K562 (cell line): ENCODE measurements around the gene SIK3. TPM values are rescaled to one million over a fixed set of nuclear protein-coding genes. Genes with fewer than 3 reads are reported as not detected.

Experiments
- ATAC-seq: fragments of 200-7000 bp; cut with Tn5 transposase; 3 replicates; pipeline ENCODE4 v1.9.1; 2020; ENCODE audit warnings: moderate library complexity
- BruUV-seq: library from RNA; stranded (reverse); fragments of 400-500 nt; replicated peaks from 2 replicates; lab custom pipeline; 2021; lab: Mats Ljungman, UMichigan
- CTCF ChIA-PET: fragments of 300-600 bp; formaldehyde crosslinking; extraction: SDS; loops from one replicate; lab custom pipeline; 2021; ENCODE audit warnings: low intra/inter-chr PET ratio; lab: Yijun Ruan, JAX
- POLR2A ChIA-PET: fragments of 300-600, 350-650 bp; sonication (Branson Sonifier 250); formaldehyde crosslinking; extraction: SDS; loops from one replicate; lab custom pipeline; 2021; ENCODE audit warnings: antibody characterized with exemption, inconsistent platforms; lab: Yijun Ruan, JAX
- DNase-seq, 4 experiments: peaks; one replicate each; pipeline versions ENCODE4 v3.0.0 to v3.0.0-alpha.2; 2011 to 2018; ENCODE audit warnings: low spot score in 3 of 4, mixed read lengths in 3 of 4; ENCODE audit errors: extremely low read depth in 1 of 4
- FAIRE-seq: peaks from 2 replicates; lab custom pipeline; 2011; peaks lifted over from hg19 to GRCh38; lab: Jason Lieb, UNC
- H2AFZ ChIP-seq: 2 replicates; pipeline ENCODE4 v1.6.0; 2011; ENCODE audit warnings: low read depth, low read length, control low read depth, inconsistent platforms
- H3K27ac ChIP-seq: fragments of 200-600 bp; 3 replicates; pipeline ENCODE4 v1.8.0; 2011; ENCODE audit warnings: low read depth, mild to moderate bottlenecking, control low read depth, inconsistent platforms, low read length, moderate library complexity, mixed read lengths; ENCODE audit errors: extremely low read depth
- H3K27me3 ChIP-seq, 2 experiments: fragments of 300-600 bp in 1 of 2; 2 replicates in 1 of 2; 3 replicates in 1 of 2; pipeline versions ENCODE4 v1.6.0 to v1.8.0; 2011; ENCODE audit warnings: inconsistent platforms in 2 of 2, low read length in 2 of 2, mild to moderate bottlenecking in 1 of 2, mixed read lengths in 1 of 2, moderate library complexity in 1 of 2; ENCODE audit not compliant: control insufficient read depth in 2 of 2, insufficient read depth in 2 of 2
- H3K36me3 ChIP-seq: fragments of 300-600 bp; 3 replicates; pipeline ENCODE4 v1.8.0; 2011; ENCODE audit warnings: mild to moderate bottlenecking, low read length, inconsistent platforms; ENCODE audit not compliant: control insufficient read depth, insufficient read depth
- H3K4me1 ChIP-seq, 2 experiments: fragments of 200-600 bp in 1 of 2; replicated peaks in 1 of 2; 2 replicates in 1 of 2; 3 replicates in 1 of 2; pipeline versions ENCODE4 v1.5.1 to v1.8.0; 2011; ENCODE audit warnings: inconsistent platforms in 2 of 2, low read length in 2 of 2, mild to moderate bottlenecking in 1 of 2, mixed read lengths in 1 of 2, moderate library complexity in 1 of 2; ENCODE audit not compliant: control insufficient read depth in 2 of 2, insufficient read depth in 2 of 2
- H3K4me2 ChIP-seq: 2 replicates; pipeline ENCODE4 v1.6.1; 2011; ENCODE audit warnings: low read length, control low read depth, inconsistent platforms, mixed read lengths; ENCODE audit not compliant: insufficient read depth
- H3K4me3 ChIP-seq: fragments of 200-600 bp; sonication (generic), shearing (Covaris generic); 2 replicates; pipeline ENCODE4 v1.5.1; 2016; ENCODE audit warnings: control low read depth, inconsistent platforms
- H3K79me2 ChIP-seq: fragments of 200-600 bp; 3 replicates; pipeline ENCODE4 v1.8.0; 2011; ENCODE audit warnings: low read length, inconsistent platforms; ENCODE audit not compliant: control insufficient read depth, insufficient read depth
- H3K9ac ChIP-seq, 2 experiments: 2 replicates each; pipeline versions ENCODE4 v1.6.0 to v1.6.1; 2011; ENCODE audit warnings: low read depth in 2 of 2, low read length in 2 of 2, control low read depth in 1 of 2, inconsistent platforms in 1 of 2, mild to moderate bottlenecking in 1 of 2, mixed read lengths in 1 of 2; ENCODE audit not compliant: insufficient read depth in 1 of 2
- H3K9me1 ChIP-seq: one replicate; pipeline ENCODE4 v1.6.0; 2011; ENCODE audit warnings: inconsistent platforms, mild to moderate bottlenecking, low read length, moderate library complexity; ENCODE audit not compliant: control insufficient read depth, insufficient read depth
- H3K9me3 ChIP-seq: replicated peaks from 2 replicates; pipeline ENCODE4 v1.5.1; 2011; ENCODE audit warnings: low read depth, low read length, inconsistent platforms; ENCODE audit not compliant: control insufficient read depth, insufficient read depth
- H4K20me1 ChIP-seq: replicated peaks from 2 replicates; pipeline ENCODE4 v1.6.1; 2011; ENCODE audit warnings: low read length, inconsistent platforms, mixed read lengths; ENCODE audit not compliant: control insufficient read depth, insufficient read depth
- BHLHE40 ChIP-seq: IDR thresholded peaks from 2 replicates; pipeline ENCODE4 v1.6.1; 2011; ENCODE audit warnings: low read length, improper control_type of control experiment
- BRF1 ChIP-seq: IDR thresholded peaks from 3 replicates; pipeline ENCODE4 v1.6.1; 2011; ENCODE audit warnings: borderline replicate concordance, mild to moderate bottlenecking; ENCODE audit not compliant: insufficient read length; ENCODE audit errors: extremely low read depth
- CBFA2T3 ChIP-seq: fragments of 450-650 bp; IDR thresholded peaks from 2 replicates; pipeline ENCODE4 v1.6.1; 2017
- EHMT2 ChIP-seq: fragments of 450-650 bp; IDR thresholded peaks from 2 replicates; pipeline ENCODE4 v1.6.1; 2018; ENCODE audit warnings: antibody characterized with exemption
- KDM2B ChIP-seq: fragments of 250-450 bp; sonication (Bioruptor Pico); IDR thresholded peaks from 2 replicates; pipeline ENCODE4 v1.8.0; 2021; ENCODE audit warnings: mild to moderate bottlenecking, moderate library complexity
- XRCC3 ChIP-seq: fragments of 450-650 bp; IDR thresholded peaks from 2 replicates; pipeline ENCODE4 v1.6.1; 2017; ENCODE audit warnings: mild to moderate bottlenecking, moderate library complexity
- ZNF121 ChIP-seq: sonication (generic); formaldehyde crosslinking; conservative IDR thresholded peaks from 2 replicates; pipeline ENCODE4 v1.8.0; 2022; ENCODE audit warnings: missing genetic modification reagents
- ZNF217 ChIP-seq: sonication (generic); formaldehyde crosslinking; IDR thresholded peaks from 2 replicates; pipeline ENCODE4 v1.8.0; 2022; ENCODE audit warnings: mild to moderate bottlenecking, missing genetic modification reagents
- ZNF444 ChIP-seq: fragments of 250-450 bp; sonication (Bioruptor Pico); IDR thresholded peaks from 2 replicates; pipeline ENCODE4 v1.4.0; 2020; ENCODE audit warnings: mild to moderate bottlenecking, moderate library complexity
- ZNF586 ChIP-seq: fragments of 450-650 bp; formaldehyde crosslinking; conservative IDR thresholded peaks from 2 replicates; pipeline ENCODE4 v1.4.0; 2020; ENCODE audit warnings: mild to moderate bottlenecking, moderate library complexity
- ZNF668 ChIP-seq: fragments of 250-450 bp; sonication (Bioruptor Pico); IDR thresholded peaks from 2 replicates; pipeline ENCODE4 v1.8.0; 2022; ENCODE audit warnings: mild to moderate bottlenecking, inconsistent platforms
- ZNF707 ChIP-seq: fragments of 250-450 bp; sonication (Bioruptor Pico); conservative IDR thresholded peaks from 2 replicates; pipeline ENCODE4 v1.8.0; 2022; ENCODE audit warnings: inconsistent platforms, mild to moderate bottlenecking, moderate library complexity
- WGBS: fragments of 100-300 bp; shearing (Covaris generic); methylation state at CpG from one replicate; pipeline ENCODE4 v1.1.6; 2016; ENCODE audit warnings: low coverage, mixed read lengths; ENCODE audit not compliant: insufficient coverage; ENCODE audit errors: missing lambda C conversion rate; 5-methylcytosine and 5-hydroxymethylcytosine counted together
- in situ Hi-C: fragments of 300-500 bp; cut with MboI; formaldehyde crosslinking; loops from 4 replicates; pipeline ENCODE4 v1.15.0; 2018; ENCODE audit warnings: inconsistent platforms, mixed read lengths
- intact Hi-C: fragments of 100-400 bp; cut with micrococcal nuclease; formaldehyde crosslinking; loops from 2 replicates; pipeline ENCODE4 v1.14.2; 2022
- polyA plus RNA-seq, 8 experiments: library from polyadenylated mRNA; depleted of rRNA in 4 of 8; stranded (reverse) in 5 of 8; unstranded in 3 of 8; fragments of >200 nt; fragmentation: Nextera tagmentation in 2 of 8; fragmentation: Illumina TruSeq in 1 of 8; extraction: Ambion mirVana in 2 of 8; extraction: Trizol in 1 of 8; gene quantifications; 2 replicates each; pipeline versions ENCODE4 v1.2.1 to v1.2.3, GENCODE V29; 2011 to 2014; ENCODE audit warnings: inconsistent platforms in 1 of 8, missing spikeins in 1 of 8
- total RNA-seq, 7 experiments: library from RNA; depleted of rRNA in 6 of 7; stranded (reverse); fragments of >200 nt in 6 of 7; fragmentation: Illumina TruSeq in 2 of 7; extraction: Trizol in 2 of 7; gene quantifications; 2 replicates each; pipeline versions ENCODE4 v1.2.1 to v1.2.3, GENCODE V29; 2011 to 2021; ENCODE audit warnings: low replicate concordance in 1 of 7
- TF ChIP-seq, protein P1 (sequence below): fragments of 450-650 bp; IDR thresholded peaks from 2 replicates; pipeline ENCODE4 v1.6.1; 2017; ENCODE audit warnings: mild to moderate bottlenecking, moderate library complexity
- TF ChIP-seq, protein P2 (sequence below): sonication (generic); formaldehyde crosslinking; IDR thresholded peaks from 2 replicates; pipeline ENCODE4 v1.8.0; 2022; ENCODE audit warnings: missing genetic modification reagents, mild to moderate bottlenecking, borderline replicate concordance

The SIK3 gene
- total and polyA plus RNA-seq, 9 of the 15 experiments (the other 6 are each of a cell fraction or from before 2014, with no cell fraction given): 1.6 to 21.6 (median 8.0) TPM

DNA sequence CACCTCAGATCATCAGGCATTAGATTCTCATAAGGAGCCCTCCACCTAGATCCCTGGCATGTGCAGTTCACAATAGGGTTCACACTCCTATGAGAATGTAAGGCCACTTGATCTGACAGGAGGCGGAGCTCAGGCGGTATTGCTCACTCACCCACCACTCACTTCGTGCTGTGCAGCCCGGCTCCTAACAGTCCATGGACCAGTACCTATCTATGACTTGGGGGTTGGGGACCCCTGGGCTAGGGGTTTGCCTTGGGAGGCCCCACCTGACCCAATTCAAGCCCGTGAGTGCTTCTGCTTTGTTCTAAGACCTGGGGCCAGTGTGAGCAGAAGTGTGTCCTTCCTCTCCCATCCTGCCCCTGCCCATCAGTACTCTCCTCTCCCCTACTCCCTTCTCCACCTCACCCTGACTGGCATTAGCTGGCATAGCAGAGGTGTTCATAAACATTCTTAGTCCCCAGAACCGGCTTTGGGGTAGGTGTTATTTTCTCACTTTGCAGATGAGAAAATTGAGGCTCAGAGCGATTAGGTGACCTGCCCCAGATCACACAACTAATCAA, 266.4 kb downstream of the SIK3 start:
- BruUV-seq: no TSS peak
- CTCF ChIA-PET: no interaction called here
- Histone ChIP-seq H3K4me2 (no peak overlapping the region), H3K27me3 (peaks cover 0 to 7% of the 10 kb centered on the region in 2 experiments; a peak in 2 of 5 replicates), H3K36me3 (no peaks in the 10 kb centered on the region), H3K4me1 (peaks cover 8 to 37% of the 10 kb centered on the region in 2 experiments; a peak in 3 of 5 replicates), H2AFZ (no peak overlapping the region), H3K79me2 (no peaks in the 10 kb centered on the region)
- no peak for ATAC-seq
- in situ Hi-C loops: no loop called here
- intact Hi-C loops: loop anchor here (10.0 kb wide), 1 partner anchor 97 kb away; no protein-coding TSS in a partner anchor
- TF ChIP-seq ZNF707 (CRISPR knock-in tag) (no peak), ZNF121 (CRISPR knock-in tag) (no peak), ZNF586 (no peak), BRF1 (no peak), BHLHE40 (no peak), EHMT2 (no peak), CBFA2T3 (no peak), ZNF668 (CRISPR knock-in tag) (no peak), ZNF444 (no peak), KDM2B (CRISPR knock-in tag) (no peak), ZNF217 (CRISPR knock-in tag) (no peak), XRCC3 (no peak)
- TF ChIP-seq, protein P1, sequence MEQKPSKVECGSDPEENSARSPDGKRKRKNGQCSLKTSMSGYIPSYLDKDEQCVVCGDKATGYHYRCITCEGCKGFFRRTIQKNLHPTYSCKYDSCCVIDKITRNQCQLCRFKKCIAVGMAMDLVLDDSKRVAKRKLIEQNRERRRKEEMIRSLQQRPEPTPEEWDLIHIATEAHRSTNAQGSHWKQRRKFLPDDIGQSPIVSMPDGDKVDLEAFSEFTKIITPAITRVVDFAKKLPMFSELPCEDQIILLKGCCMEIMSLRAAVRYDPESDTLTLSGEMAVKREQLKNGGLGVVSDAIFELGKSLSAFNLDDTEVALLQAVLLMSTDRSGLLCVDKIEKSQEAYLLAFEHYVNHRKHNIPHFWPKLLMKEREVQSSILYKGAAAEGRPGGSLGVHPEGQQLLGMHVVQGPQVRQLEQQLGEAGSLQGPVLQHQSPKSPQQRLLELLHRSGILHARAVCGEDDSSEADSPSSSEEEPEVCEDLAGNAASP: no peak
- TF ChIP-seq, protein P2, sequence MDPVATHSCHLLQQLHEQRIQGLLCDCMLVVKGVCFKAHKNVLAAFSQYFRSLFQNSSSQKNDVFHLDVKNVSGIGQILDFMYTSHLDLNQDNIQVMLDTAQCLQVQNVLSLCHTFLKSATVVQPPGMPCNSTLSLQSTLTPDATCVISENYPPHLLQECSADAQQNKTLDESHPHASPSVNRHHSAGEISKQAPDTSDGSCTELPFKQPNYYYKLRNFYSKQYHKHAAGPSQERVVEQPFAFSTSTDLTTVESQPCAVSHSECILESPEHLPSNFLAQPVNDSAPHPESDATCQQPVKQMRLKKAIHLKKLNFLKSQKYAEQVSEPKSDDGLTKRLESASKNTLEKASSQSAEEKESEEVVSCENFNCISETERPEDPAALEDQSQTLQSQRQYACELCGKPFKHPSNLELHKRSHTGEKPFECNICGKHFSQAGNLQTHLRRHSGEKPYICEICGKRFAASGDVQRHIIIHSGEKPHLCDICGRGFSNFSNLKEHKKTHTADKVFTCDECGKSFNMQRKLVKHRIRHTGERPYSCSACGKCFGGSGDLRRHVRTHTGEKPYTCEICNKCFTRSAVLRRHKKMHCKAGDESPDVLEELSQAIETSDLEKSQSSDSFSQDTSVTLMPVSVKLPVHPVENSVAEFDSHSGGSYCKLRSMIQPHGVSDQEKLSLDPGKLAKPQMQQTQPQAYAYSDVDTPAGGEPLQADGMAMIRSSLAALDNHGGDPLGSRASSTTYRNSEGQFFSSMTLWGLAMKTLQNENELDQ: no peak
- TF ChIP-seq, all 486 proteins: peak for 0
- Histone ChIP-seq H3K4me3 (no peak overlapping the region), H4K20me1 (no peaks in the 10 kb centered on the region), H3K9me3 (no peaks in the 10 kb centered on the region), H3K9ac (no peak overlapping the region), H3K9me1 (no peaks in the 10 kb centered on the region), H3K27ac (no peak overlapping the region)
- DNase-seq (no peak), FAIRE-seq (no peak)
- WGBS: 12% methylated on average over 7 of the region's 7 CpGs
- POLR2A ChIA-PET: no interaction called here
